A673 (cell line): Measurements from ENCODE around the gene MED15. TPM values are rescaled to one million over a fixed set of nuclear protein-coding genes. Genes with fewer than 3 reads are reported as not detected.
A peak's percentile ranks its signal among the peaks of the same experiment; 100 is the strongest.

Experiments
- BruUV-seq: library from RNA; stranded (reverse); fragments of 400-500 nt; replicated peaks from 2 replicates; lab custom pipeline; 2021; lab: Mats Ljungman, UMichigan
- CTCF ChIA-PET: fragments of 300-600 bp; sonication (Branson Sonifier 250); formaldehyde crosslinking; loops from one replicate; lab custom pipeline; 2022; ENCODE audit warnings: antibody characterized with exemption; lab: Charles Lee
- POLR2A ChIA-PET: fragments of 300-600 bp; sonication (Branson Sonifier 250); formaldehyde crosslinking; loops from one replicate; lab custom pipeline; 2022; ENCODE audit warnings: antibody characterized with exemption; ENCODE audit not compliant: low non-redundant PET; lab: Charles Lee
- DNase-seq: peaks from one replicate; pipeline ENCODE4 v3.0.0-alpha.2; 2015; ENCODE audit warnings: low spot score
- H3K27ac ChIP-seq: fragments of 200-600 bp; sonication (generic); 2 replicates; pipeline ENCODE4 v1.5.1; 2016; ENCODE audit warnings: mixed run types, low read depth, mild to moderate bottlenecking, mixed read lengths, antibody characterized with exemption, low read length; ENCODE audit not compliant: poor library complexity, severe bottlenecking
- H3K27me3 ChIP-seq: fragments of 200-600 bp; sonication (generic); replicated peaks from 2 replicates; pipeline ENCODE4 v1.6.1; 2017; ENCODE audit warnings: mixed run types, low read depth, mild to moderate bottlenecking, mixed read lengths, antibody characterized with exemption, low read length; ENCODE audit not compliant: insufficient read depth, poor library complexity
- H3K36me3 ChIP-seq: fragments of 200-600 bp; sonication (generic); 2 replicates; pipeline ENCODE4 v1.6.1; 2016; ENCODE audit warnings: mixed run types, mild to moderate bottlenecking, mixed read lengths, antibody characterized with exemption, low read length; ENCODE audit not compliant: insufficient read depth, poor library complexity, severe bottlenecking
- H3K4me1 ChIP-seq: fragments of 200-600 bp; sonication (generic); 2 replicates; pipeline ENCODE4 v1.6.1; 2017; ENCODE audit warnings: mixed run types, mild to moderate bottlenecking, mixed read lengths, antibody characterized with exemption, low read length; ENCODE audit not compliant: insufficient read depth, poor library complexity, severe bottlenecking
- H3K4me3 ChIP-seq: fragments of 200-600 bp; sonication (generic); 2 replicates; pipeline ENCODE4 v1.5.1; 2016; ENCODE audit warnings: low read depth, mixed run types, mild to moderate bottlenecking, mixed read lengths, low read length; ENCODE audit not compliant: poor library complexity, severe bottlenecking
- H3K9me3 ChIP-seq: fragments of 200-600 bp; sonication (generic); 2 replicates; pipeline ENCODE4 v1.6.1; 2016; ENCODE audit warnings: mixed run types, low read depth, mild to moderate bottlenecking, mixed read lengths, antibody characterized with exemption, low read length; ENCODE audit not compliant: poor library complexity, severe bottlenecking
- CTCF ChIP-seq: fragments of 300-800, 200-600 bp; sonication (generic); conservative IDR thresholded peaks from 2 replicates; pipeline ENCODE4 v1.5.1; 2017; ENCODE audit warnings: low read depth, mild to moderate bottlenecking, antibody characterized with exemption, low read length, moderate library complexity, mixed read lengths
- EZH2 ChIP-seq: fragments of 200-600 bp; sonication (generic); IDR thresholded peaks from 2 replicates; pipeline ENCODE4 v1.6.1; 2017; ENCODE audit warnings: borderline replicate concordance, low read depth, mild to moderate bottlenecking, mixed read lengths, antibody characterized with exemption, low read length; ENCODE audit not compliant: poor library complexity, severe bottlenecking
- intact Hi-C: fragments of 100-400 bp; cut with micrococcal nuclease; formaldehyde crosslinking; loops from one replicate; pipeline ENCODE4 v1.10.0; 2022; ENCODE audit not compliant: unreplicated experiment
- total RNA-seq: library from RNA; stranded (reverse); gene quantifications from 2 replicates; pipeline ENCODE4 v1.2.3, GENCODE V29; 2021

Gene MED15
- total RNA-seq, 1 experiment from 2014 or later: 96.2 TPM

GRCh38 chr22:20531404-20532201 is 24.2 kb downstream of the MED15 start:
- TF ChIP-seq CTCF (no peak), EZH2 (no peak)
- Histone ChIP-seq H3K27ac (peak overlapping the region; percentile 25), H3K4me1 (peaks cover 29% of the 10 kb centered on the region), H3K27me3 (no peaks in the 10 kb centered on the region), H3K36me3 (peaks cover 5% of the 10 kb centered on the region), H3K4me3 (no peak overlapping the region), H3K9me3 (no peaks in the 10 kb centered on the region)
- DNase-seq: peak; percentile 48
- intact Hi-C loops: no loop called here
- ChIA-PET CTCF (interaction anchor here (1.0 kb wide), 1 partner anchor 33 kb away, joined by 4 read pairs; no protein-coding TSS in a partner anchor), POLR2A (no interaction called here)
- no TSS peak for BruUV-seq

GRCh38 chr22:20532256-20532993 is 25.0 kb downstream of the MED15 start:
- POLR2A ChIA-PET: no interaction called here
- Histone ChIP-seq H3K36me3 (peaks cover 9% of the 10 kb centered on the region), H3K4me1 (peaks cover 23% of the 10 kb centered on the region), H3K9me3 (no peaks in the 10 kb centered on the region), H3K4me3 (no peak overlapping the region), H3K27me3 (no peaks in the 10 kb centered on the region), H3K27ac (peak overlapping the region; percentile 25)
- no TSS peak for BruUV-seq
- DNase-seq: no peak
- no peak for TF ChIP-seq EZH2
- no peak for TF ChIP-seq CTCF
- CTCF ChIA-PET: interaction anchor here (1.0 kb wide), 1 partner anchor 32 kb away, joined by 4 read pairs; no protein-coding TSS in a partner anchor
- intact Hi-C loops: no loop called here

- BruUV-seq: no TSS peak
- no peak overlapping the region for H3K4me3 ChIP-seq
- ChIA-PET POLR2A (no interaction called here), CTCF (no interaction called here)
- peaks cover 7% of the 10 kb centered on the region for H3K36me3 ChIP-seq
- no peaks in the 10 kb centered on the region for H3K9me3 ChIP-seq
- intact Hi-C loops: no loop called here
- no peaks in the 10 kb centered on the region for H3K27me3 ChIP-seq
- H3K4me1 ChIP-seq: peaks cover 23% of the 10 kb centered on the region
- TF ChIP-seq CTCF (no peak), EZH2 (no peak)
- no peak for DNase-seq
- H3K27ac ChIP-seq: peak overlapping the region; percentile 25
These were observed 25.9 kb downstream of the MED15 start for GRCh38 chr22:20533095-20533878.
